Tibial nerve (tissue), 4 donors: Measurements from ENCODE around the gene AHCYL2. TPM values are rescaled to one million over a fixed set of nuclear protein-coding genes. Genes with fewer than 3 reads are reported as not detected.

Experiments used
- DNase-seq, 2 donors: peaks; one replicate each; pipeline ENCODE4 v3.0.0-alpha.2; 2019; ENCODE audit warnings: low spot score in 2 of 2
- H3K27ac ChIP-seq, 4 donors: fragments of 200-600 bp; sonication (generic) in 3 of 4; one replicate each; pipeline ENCODE4 v1.5.1; 2017 to 2019; ENCODE audit warnings: mild to moderate bottlenecking in 1 of 4
- H3K27me3 ChIP-seq, 2 donors: fragments of 200-600 bp; sonication (generic) in 1 of 2; one replicate each; pipeline versions ENCODE4 v1.5.1 to v1.6.0; 2017 to 2019
- H3K36me3 ChIP-seq, 3 donors: fragments of 200-600 bp; sonication (generic); one replicate each; pipeline ENCODE4 v1.5.1; 2018 to 2019
- H3K4me1 ChIP-seq, 4 donors: fragments of 200-600 bp; sonication (generic) in 3 of 4; one replicate each; pipeline ENCODE4 v1.5.1; 2017 to 2019
- H3K4me3 ChIP-seq, 4 donors: fragments of 200-600 bp; sonication (generic) in 3 of 4; one replicate each; pipeline ENCODE4 v1.5.1; 2017 to 2019; ENCODE audit warnings: mild to moderate bottlenecking in 1 of 4, moderate library complexity in 1 of 4
- H3K9me3 ChIP-seq, 4 donors: fragments of 200-600 bp; sonication (generic) in 3 of 4; one replicate each; pipeline ENCODE4 v1.5.1; 2017 to 2019
- EP300 ChIP-seq, 2 donors: sonication (generic); formaldehyde crosslinking; IDR thresholded peaks; one replicate each; pipeline ENCODE4 v1.6.1; 2017; ENCODE audit warnings: antibody characterized with exemption in 2 of 2, mild to moderate bottlenecking in 1 of 2
- POLR2A ChIP-seq, 2 donors: fragments of 450-650 bp; IDR thresholded peaks; one replicate each; pipeline ENCODE4 v1.6.1; 2017; ENCODE audit warnings: antibody characterized with exemption in 2 of 2, mild to moderate bottlenecking in 2 of 2, moderate library complexity in 2 of 2
- WGBS, 2 donors: methylation state at CpG; one replicate each; pipeline ENCODE4 v1.1.5; 2018; 5-methylcytosine and 5-hydroxymethylcytosine counted together
- total RNA-seq, 4 donors: library from RNA; depleted of rRNA; stranded (reverse); fragments of >200 nt; gene quantifications; one replicate each; pipeline ENCODE4 v1.1.0, GENCODE V29; 2016
- TF ChIP-seq, protein P1 (sequence below), 5 experiments: fragments of 200-600 bp in 3 of 5; fragments of 450-650 bp in 2 of 5; sonication (generic) in 3 of 5; IDR thresholded peaks; one replicate each; pipeline ENCODE4 v1.5.1; 2016 to 2019; ENCODE audit warnings: antibody characterized with exemption in 5 of 5, mild to moderate bottlenecking in 3 of 5, moderate library complexity in 2 of 5

The AHCYL2 gene
- total RNA-seq, 4 donors from 2014 or later, result 21.6 to 42.9 (median 30.9) TPM

GRCh38 chr7:129393255-129393654 is 168.4 kb downstream of the AHCYL2 start:
- TF ChIP-seq POLR2A (IDR thresholded peaks at IDR 0.05), result no peak
- no peak for TF ChIP-seq EP300 (IDR thresholded peaks at IDR 0.05)
- TF ChIP-seq, protein P1, sequence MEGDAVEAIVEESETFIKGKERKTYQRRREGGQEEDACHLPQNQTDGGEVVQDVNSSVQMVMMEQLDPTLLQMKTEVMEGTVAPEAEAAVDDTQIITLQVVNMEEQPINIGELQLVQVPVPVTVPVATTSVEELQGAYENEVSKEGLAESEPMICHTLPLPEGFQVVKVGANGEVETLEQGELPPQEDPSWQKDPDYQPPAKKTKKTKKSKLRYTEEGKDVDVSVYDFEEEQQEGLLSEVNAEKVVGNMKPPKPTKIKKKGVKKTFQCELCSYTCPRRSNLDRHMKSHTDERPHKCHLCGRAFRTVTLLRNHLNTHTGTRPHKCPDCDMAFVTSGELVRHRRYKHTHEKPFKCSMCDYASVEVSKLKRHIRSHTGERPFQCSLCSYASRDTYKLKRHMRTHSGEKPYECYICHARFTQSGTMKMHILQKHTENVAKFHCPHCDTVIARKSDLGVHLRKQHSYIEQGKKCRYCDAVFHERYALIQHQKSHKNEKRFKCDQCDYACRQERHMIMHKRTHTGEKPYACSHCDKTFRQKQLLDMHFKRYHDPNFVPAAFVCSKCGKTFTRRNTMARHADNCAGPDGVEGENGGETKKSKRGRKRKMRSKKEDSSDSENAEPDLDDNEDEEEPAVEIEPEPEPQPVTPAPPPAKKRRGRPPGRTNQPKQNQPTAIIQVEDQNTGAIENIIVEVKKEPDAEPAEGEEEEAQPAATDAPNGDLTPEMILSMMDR (IDR thresholded peaks at IDR 0.05), result no peak
- Histone ChIP-seq H3K27ac (no peak overlapping the region), H3K36me3 (peaks cover 0 to 53% (median 0%) of the 10 kb centered on the region in 3 donors), H3K9me3 (no peaks in the 10 kb centered on the region), H3K27me3 (no peaks in the 10 kb centered on the region), H3K4me1 (no peaks in the 10 kb centered on the region), H3K4me3 (no peak overlapping the region)
- 100% methylated on average over 2 of the region's 2 CpGs for WGBS, 2 donors
- no peak for DNase-seq

DNA sequence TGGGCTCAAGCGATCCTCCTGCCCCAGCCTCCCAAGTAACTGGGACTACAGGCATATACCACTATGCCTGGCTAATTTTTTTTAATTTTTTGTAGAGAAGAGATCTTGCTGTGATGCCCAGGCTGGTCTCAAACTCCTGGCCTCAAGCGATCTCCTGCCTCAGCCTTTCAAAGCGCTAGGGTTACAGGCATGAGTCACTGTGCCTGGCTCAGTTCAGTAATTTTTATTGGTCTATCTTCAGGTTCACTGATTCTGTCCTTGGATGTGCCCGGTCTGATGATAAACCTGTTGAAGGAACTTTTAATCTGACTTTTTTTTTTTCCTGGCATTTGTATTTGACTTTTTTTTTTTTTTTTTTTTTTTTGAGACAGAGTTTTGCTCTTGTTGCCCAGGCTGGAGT is 169.3 kb downstream of the AHCYL2 start:
- TF ChIP-seq, protein P1 (IDR thresholded peaks at IDR 0.05), result no peak
- TF ChIP-seq POLR2A (IDR thresholded peaks at IDR 0.05), result no peak
- Histone ChIP-seq H3K9me3 (no peaks in the 10 kb centered on the region), H3K36me3 (peaks cover 0 to 56% (median 0%) of the 10 kb centered on the region in 3 donors), H3K4me3 (no peak overlapping the region), H3K4me1 (no peaks in the 10 kb centered on the region), H3K27ac (no peak overlapping the region), H3K27me3 (no peaks in the 10 kb centered on the region)
- DNase-seq, result no peak
- 97 to 98% methylated on average over 4 of the region's 4 CpGs for WGBS, 2 donors

- Histone ChIP-seq H3K9me3 (no peaks in the 10 kb centered on the region), H3K36me3 (peaks cover 0 to 59% (median 0%) of the 10 kb centered on the region in 3 donors), H3K27me3 (no peaks in the 10 kb centered on the region), H3K4me3 (no peak overlapping the region), H3K4me1 (no peaks in the 10 kb centered on the region), H3K27ac (no peak overlapping the region)
- no peak for TF ChIP-seq POLR2A (IDR thresholded peaks at IDR 0.05)
- TF ChIP-seq EP300 (IDR thresholded peaks at IDR 0.05), result no peak
- TF ChIP-seq, protein P1 (IDR thresholded peaks at IDR 0.05), result no peak
- WGBS, 2 donors, result 72 to 78% methylated on average over 4 of the region's 4 CpGs
- no peak for DNase-seq
Observed at GRCh38 chr7:129394982-129395914, 170.4 kb downstream of the AHCYL2 start.

- H3K4me3 ChIP-seq, result no peak overlapping the region
- DNase-seq, result no peak
- H3K4me1 ChIP-seq, result no peaks in the 10 kb centered on the region
- WGBS, 2 donors, result 92 to 100% methylated on average over 1 of the region's 1 CpG
- H3K9me3 ChIP-seq, result no peaks in the 10 kb centered on the region
- TF ChIP-seq EP300 (IDR thresholded peaks at IDR 0.05), result no peak
- TF ChIP-seq, protein P1 (IDR thresholded peaks at IDR 0.05), result no peak
- TF ChIP-seq POLR2A (IDR thresholded peaks at IDR 0.05), result no peak
- H3K27me3 ChIP-seq, result no peaks in the 10 kb centered on the region
- H3K27ac ChIP-seq, result no peak overlapping the region
- peaks cover 0 to 67% (median 0%) of the 10 kb centered on the region in 3 donors for H3K36me3 ChIP-seq
Observed at GRCh38 chr7:129401228-129401966, 176.6 kb downstream of the AHCYL2 start.
